Thoracic aorta (tissue), 2 donors: ENCODE results near the gene PDE9A. TPM values are rescaled to one million over a fixed set of nuclear protein-coding genes. Genes with fewer than 3 reads are reported as not detected.
"Not testable (repeated sequence)": the region's sequence is repeated elsewhere in the genome, so short reads cannot be mapped to it uniquely, and the experiment has no call there.

Source experiments
- ATAC-seq: fragments of 150-250 bp; one replicate; pipeline ENCODE4 v1.8.0; 2017; ENCODE audit warnings: low read depth; ENCODE audit not compliant: insufficient number of reproducible peaks, low FRiP score
- DNase-seq: peaks from one replicate; pipeline ENCODE4 v3.0.0-alpha.2; 2020; ENCODE audit warnings: low spot score
- H3K27ac ChIP-seq, 2 donors: fragments of 200-600 bp; sonication (generic); 1 replicate in 1 of 2; 2 replicates in 1 of 2; pipeline ENCODE4 v1.5.1; 2016; ENCODE audit warnings: mild to moderate bottlenecking in 2 of 2, moderate library complexity in 2 of 2
- H3K27me3 ChIP-seq: fragments of 200-600 bp; sonication (generic); replicated peaks from 2 replicates; pipeline ENCODE4 v1.6.0; 2016; ENCODE audit warnings: mild to moderate bottlenecking; ENCODE audit not compliant: insufficient read depth
- H3K36me3 ChIP-seq: fragments of 200-600 bp; sonication (generic); one replicate; pipeline ENCODE4 v1.5.1; 2016
- H3K4me1 ChIP-seq, 2 donors: fragments of 200-600 bp; sonication (generic); 1 replicate in 1 of 2; 2 replicates in 1 of 2; pipeline versions ENCODE4 v1.5.1 to v1.6.0; 2016; ENCODE audit warnings: low read depth in 2 of 2, mild to moderate bottlenecking in 1 of 2; ENCODE audit not compliant: control insufficient read depth in 1 of 2
- H3K4me3 ChIP-seq: fragments of 200-600 bp; sonication (generic); 2 replicates; pipeline ENCODE4 v1.5.1; 2016; ENCODE audit warnings: mild to moderate bottlenecking
- H3K9me3 ChIP-seq: fragments of 200-600 bp; sonication (generic); 2 replicates; pipeline ENCODE4 v1.5.1; 2016
- total RNA-seq, 2 donors: library from RNA; depleted of rRNA; stranded (reverse); fragments of >200 nt; gene quantifications; one replicate each; pipeline versions ENCODE4 v1.1.0 to v1.2.3, GENCODE V29; 2016
- TF ChIP-seq, protein P1 (sequence below): fragments of 200-600 bp; sonication (generic); IDR thresholded peaks from one replicate; pipeline ENCODE4 v1.5.1; 2019; ENCODE audit warnings: antibody characterized with exemption

The PDE9A gene
- total RNA-seq, 2 donors from 2014 or later = 4.2 to 4.7 TPM

DNA sequence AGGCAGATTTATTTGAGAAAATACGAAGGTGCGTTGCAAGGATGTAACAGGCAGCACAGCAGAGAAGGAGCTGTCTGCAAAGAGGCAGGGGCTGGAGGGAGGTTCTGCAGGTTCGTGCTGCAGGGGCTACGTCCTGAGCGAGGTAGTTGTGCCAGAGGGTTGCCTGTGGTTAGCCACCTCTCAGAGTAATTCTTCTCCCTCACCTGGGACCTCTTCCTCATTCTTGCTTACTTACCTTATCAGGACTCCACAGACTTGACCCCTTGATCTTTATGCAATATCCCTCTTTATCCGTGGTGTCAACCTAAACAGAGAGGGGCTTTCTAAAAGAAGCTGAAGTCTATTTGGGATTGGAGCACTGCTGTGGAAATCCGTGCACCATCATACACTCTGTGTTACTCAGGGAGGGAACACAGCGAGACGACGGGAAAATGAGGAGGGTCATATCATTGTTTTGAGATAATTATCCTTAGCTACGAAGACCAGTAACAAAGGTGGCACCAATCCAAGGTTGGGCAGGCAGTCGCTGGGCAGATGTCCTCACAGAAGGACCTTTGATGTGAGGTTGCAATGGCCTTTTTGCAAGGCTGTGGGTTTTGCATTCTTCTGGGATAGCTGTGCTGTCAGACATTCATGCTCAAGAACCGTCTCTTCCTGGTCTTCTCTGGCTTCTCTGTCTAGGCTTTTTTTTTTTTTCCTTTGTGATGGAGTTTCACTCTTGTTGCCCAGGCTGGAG lies 143.1 kb downstream of the PDE9A start:
- ATAC-seq (no peak), DNase-seq (no peak)
- Histone ChIP-seq H3K4me3 (no peak overlapping the region), H3K27ac (no peak overlapping the region), H3K9me3 (no peaks in the 10 kb centered on the region), H3K4me1 (no peaks in the 10 kb centered on the region), H3K27me3 (no peaks in the 10 kb centered on the region), H3K36me3 (no peaks in the 10 kb centered on the region)
- TF ChIP-seq, protein P1, sequence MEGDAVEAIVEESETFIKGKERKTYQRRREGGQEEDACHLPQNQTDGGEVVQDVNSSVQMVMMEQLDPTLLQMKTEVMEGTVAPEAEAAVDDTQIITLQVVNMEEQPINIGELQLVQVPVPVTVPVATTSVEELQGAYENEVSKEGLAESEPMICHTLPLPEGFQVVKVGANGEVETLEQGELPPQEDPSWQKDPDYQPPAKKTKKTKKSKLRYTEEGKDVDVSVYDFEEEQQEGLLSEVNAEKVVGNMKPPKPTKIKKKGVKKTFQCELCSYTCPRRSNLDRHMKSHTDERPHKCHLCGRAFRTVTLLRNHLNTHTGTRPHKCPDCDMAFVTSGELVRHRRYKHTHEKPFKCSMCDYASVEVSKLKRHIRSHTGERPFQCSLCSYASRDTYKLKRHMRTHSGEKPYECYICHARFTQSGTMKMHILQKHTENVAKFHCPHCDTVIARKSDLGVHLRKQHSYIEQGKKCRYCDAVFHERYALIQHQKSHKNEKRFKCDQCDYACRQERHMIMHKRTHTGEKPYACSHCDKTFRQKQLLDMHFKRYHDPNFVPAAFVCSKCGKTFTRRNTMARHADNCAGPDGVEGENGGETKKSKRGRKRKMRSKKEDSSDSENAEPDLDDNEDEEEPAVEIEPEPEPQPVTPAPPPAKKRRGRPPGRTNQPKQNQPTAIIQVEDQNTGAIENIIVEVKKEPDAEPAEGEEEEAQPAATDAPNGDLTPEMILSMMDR = no peak

DNA sequence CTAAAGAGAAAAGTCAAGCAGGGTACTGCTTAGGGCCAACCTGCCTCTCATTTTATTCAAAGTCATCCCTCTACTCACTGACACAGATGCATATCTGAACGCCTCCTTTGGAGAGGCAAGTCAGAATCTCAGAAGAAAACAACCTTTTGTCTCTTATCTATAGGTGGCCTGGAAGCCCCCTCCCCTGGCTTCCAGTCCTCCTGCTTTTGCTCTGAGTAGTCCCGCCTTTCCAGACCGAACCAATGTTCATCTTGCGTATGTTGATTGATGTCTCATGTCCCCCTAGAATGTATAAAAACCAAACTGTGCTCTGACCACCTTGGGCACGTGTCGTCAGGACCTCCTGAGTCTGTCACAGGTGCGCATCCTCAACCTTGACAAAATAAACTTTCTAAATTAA lies 144.1 kb downstream of the PDE9A start:
- Histone ChIP-seq H3K4me3 (no peak overlapping the region), H3K4me1 (no peaks in the 10 kb centered on the region), H3K27me3 (no peaks in the 10 kb centered on the region), H3K27ac (no peak overlapping the region), H3K36me3 (no peaks in the 10 kb centered on the region), H3K9me3 (no peaks in the 10 kb centered on the region)
- TF ChIP-seq, protein P1 = no peak
- DNase-seq = no peak
- ATAC-seq = no peak

DNA sequence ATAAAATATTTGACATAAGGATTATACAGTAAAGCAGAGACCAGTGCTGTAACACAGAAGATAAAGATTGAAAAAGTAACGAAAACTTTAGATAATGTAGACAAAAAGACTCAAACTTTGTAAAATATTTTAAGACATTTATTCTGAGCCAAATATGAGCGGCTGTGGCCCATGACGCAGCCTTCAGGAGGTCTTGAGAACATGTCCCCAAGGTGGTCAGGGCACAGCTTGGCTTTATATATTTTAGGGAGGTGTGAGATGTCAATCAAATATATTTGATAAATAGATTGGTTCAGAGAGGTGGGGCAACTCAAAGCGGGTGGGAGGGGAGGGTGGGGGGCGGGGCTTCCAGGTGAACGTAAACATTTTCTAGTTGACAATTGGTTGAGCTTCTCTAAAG lies 144.7 kb downstream of the PDE9A start:
- no peaks in the 10 kb centered on the region for H3K9me3 ChIP-seq
- H3K27ac ChIP-seq = no peak overlapping the region
- no peak overlapping the region for H3K4me3 ChIP-seq
- H3K4me1 ChIP-seq = no peaks in the 10 kb centered on the region
- TF ChIP-seq, protein P1 = no peak
- no peaks in the 10 kb centered on the region for H3K36me3 ChIP-seq
- ATAC-seq = no peak
- H3K27me3 ChIP-seq = no peaks in the 10 kb centered on the region
- no peak for DNase-seq

DNA sequence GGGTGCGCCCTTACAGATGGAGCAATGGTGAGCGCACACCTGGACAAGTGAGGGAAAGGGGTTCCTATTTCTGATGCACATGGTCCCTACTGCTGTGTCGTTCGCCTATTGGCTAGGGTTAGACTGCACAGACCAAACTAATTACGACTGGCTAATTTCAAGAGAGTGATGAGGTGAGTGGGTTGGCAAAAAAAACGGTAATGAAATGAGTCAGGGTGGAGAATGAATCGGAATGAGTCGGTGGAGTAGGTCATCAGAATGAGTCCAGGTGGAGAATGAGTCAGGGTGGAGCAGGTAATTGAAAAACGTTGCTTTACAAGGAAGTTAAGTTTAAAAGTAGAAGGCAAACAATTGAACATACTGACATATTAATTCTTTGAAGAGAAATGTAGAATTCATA lies 146.1 kb downstream of the PDE9A start:
- DNase-seq (no peak), ATAC-seq (no peak)
- TF ChIP-seq, protein P1 = no peak
- H3K36me3 ChIP-seq = no peaks in the 10 kb centered on the region
- no peaks in the 10 kb centered on the region for H3K9me3 ChIP-seq
- no peaks in the 10 kb centered on the region for H3K27me3 ChIP-seq
- H3K4me1 ChIP-seq = no peaks in the 10 kb centered on the region
- H3K4me3 ChIP-seq = no peak overlapping the region
- H3K27ac ChIP-seq = no peak overlapping the region

DNA sequence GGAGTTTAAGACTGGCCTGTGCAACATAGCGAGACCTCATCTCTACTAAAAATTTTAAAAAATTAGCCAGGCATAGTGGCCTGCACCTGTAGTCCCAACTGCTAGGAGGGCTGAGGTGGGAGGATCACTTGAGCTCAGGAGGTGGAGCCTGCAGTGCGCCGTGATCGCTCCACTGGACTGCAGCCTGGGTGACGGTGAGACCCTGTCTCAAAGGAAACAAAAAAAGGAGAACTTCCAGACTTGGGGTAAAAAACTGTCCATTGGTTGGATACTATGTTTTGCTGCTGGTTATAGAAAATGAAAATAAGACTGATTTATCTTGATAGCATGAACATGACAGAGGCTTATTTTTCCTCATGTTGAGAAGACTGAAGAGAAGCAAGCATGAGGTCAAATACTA lies 146.5 kb downstream of the PDE9A start:
- no peak for ATAC-seq
- no peaks in the 10 kb centered on the region for H3K4me1 ChIP-seq
- H3K36me3 ChIP-seq = no peaks in the 10 kb centered on the region
- DNase-seq = no peak
- TF ChIP-seq, protein P1 = no peak
- no peaks in the 10 kb centered on the region for H3K9me3 ChIP-seq
- H3K4me3 ChIP-seq = no peak overlapping the region
- no peaks in the 10 kb centered on the region for H3K27me3 ChIP-seq
- H3K27ac ChIP-seq = no peak overlapping the region

DNA sequence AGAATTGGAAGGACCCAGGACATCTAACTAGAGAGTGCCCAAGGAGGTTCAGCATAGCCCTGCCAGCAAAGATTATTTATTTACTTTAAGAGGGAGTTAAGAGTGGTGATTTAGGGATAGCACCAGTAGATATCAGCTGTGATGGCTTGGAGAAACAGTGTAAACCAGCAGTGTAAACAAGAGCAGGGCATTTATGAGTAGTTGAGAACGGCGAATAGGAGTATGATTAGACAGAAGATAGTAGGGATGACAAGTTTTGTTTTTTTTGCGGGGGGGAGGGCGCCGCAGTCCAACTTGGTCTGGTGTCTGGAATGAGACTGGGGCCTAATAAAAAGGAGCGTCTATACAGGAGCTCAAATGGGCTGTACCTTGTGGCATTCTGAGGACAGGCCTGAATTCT lies 148.2 kb downstream of the PDE9A start:
- not testable (repeated sequence) for H3K4me3 ChIP-seq, H3K27ac ChIP-seq, DNase-seq, H3K9me3 ChIP-seq, H3K27me3 ChIP-seq, ATAC-seq, H3K36me3 ChIP-seq, H3K4me1 ChIP-seq
